Inferior parietal cortex (tissue), 1 donor: ENCODE measurements around the gene PCDHGA1.
"Not testable (repeated sequence)": the region's sequence is repeated elsewhere in the genome, so short reads cannot be mapped to it uniquely, and the experiment has no call there.

Experiments
- DNase-seq: peaks from one replicate; pipeline ENCODE4 v3.0.0-alpha.2; 2016; ENCODE audit errors: extremely low spot score

PCDHGA1 gene

GRCh38 chr5:141409598-141410306 is 79.4 kb downstream of the PCDHGA1 start:
- DNase-seq, result no peak

GRCh38 chr5:141411575-141411974 is 81.3 kb downstream of the PCDHGA1 start:
- no peak for DNase-seq

- peak; percentile 12 for DNase-seq
These were observed 82.7 kb downstream of the PCDHGA1 start, which contains the start of gene PCDHGA10 for GRCh38 chr5:141412854-141413539. Gene PCDHGA10 (plus strand): TSS chr5:141412987. CDS start chr5:141413176, 189 bp downstream.

GRCh38 chr5:141413540-141414069 is 83.3 kb downstream of the PCDHGA1 start:
- no peak for DNase-seq

GRCh38 chr5:141414548-141415274 is 84.4 kb downstream of the PCDHGA1 start:
- DNase-seq, result not testable (repeated sequence)

- not testable (repeated sequence) for DNase-seq
These were observed 84.9 kb downstream of the PCDHGA1 start for GRCh38 chr5:141415275-141415618.

- peak; percentile 15 for DNase-seq
These were observed 87.3 kb downstream of the PCDHGA1 start, which contains the start of gene PCDHGB7 for GRCh38 chr5:141417494-141418172. Gene PCDHGB7 (plus strand): TSS chr5:141417677. CDS start chr5:141417860, 183 bp downstream.

GRCh38 chr5:141419074-141419880 is 89.0 kb downstream of the PCDHGA1 start:
- DNase-seq, result no peak

GRCh38 chr5:141420855-141421488 is 90.7 kb downstream of the PCDHGA1 start, which contains the start of gene PCDHGA11:
Gene PCDHGA11 (plus strand): TSS chr5:141421051. CDS start chr5:141421228, 177 bp downstream.
- peak; percentile 5 for DNase-seq

GRCh38 chr5:141421489-141421855 is 91.2 kb downstream of the PCDHGA1 start:
- no peak for DNase-seq

- no peak for DNase-seq
These were observed 92.5 kb downstream of the PCDHGA1 start for GRCh38 chr5:141422742-141423291.

- no peak for DNase-seq
These were observed 97.6 kb downstream of the PCDHGA1 start for GRCh38 chr5:141427783-141428426.

- no peak for DNase-seq
These were observed 100.2 kb downstream of the PCDHGA1 start, which contains the start of gene PCDHGA12 for GRCh38 chr5:141430332-141431113. Gene PCDHGA12 (plus strand): TSS chr5:141430507. CDS start chr5:141430760, 253 bp downstream.

- DNase-seq, result no peak
These were observed 101.0 kb downstream of the PCDHGA1 start for GRCh38 chr5:141431286-141431685.

GRCh38 chr5:141432308-141432707 is 102.0 kb downstream of the PCDHGA1 start:
- DNase-seq, result not testable (repeated sequence)

GRCh38 chr5:141432726-141433125 is 102.4 kb downstream of the PCDHGA1 start:
- not testable (repeated sequence) for DNase-seq

GRCh38 chr5:141434006-141434405 is 103.7 kb downstream of the PCDHGA1 start:
- no peak for DNase-seq

- DNase-seq, result no peak
These were observed 106.9 kb downstream of the PCDHGA1 start for GRCh38 chr5:141437221-141437620.
